Endothelial cell of umbilical vein (primary cell): ENCODE results near the gene GOLGA8J. TPM values are rescaled to one million over a fixed set of nuclear protein-coding genes. Genes with fewer than 3 reads are reported as not detected.

ENCODE experiments used
- BruUV-seq: library from RNA; stranded (reverse); fragments of 400-500 nt; replicated peaks from 2 replicates; lab custom pipeline; 2021; lab: Mats Ljungman, UMichigan
- CTCF ChIA-PET: fragments of 300-600, 350-600 bp; sonication (Branson Sonifier 250); formaldehyde crosslinking; loops from one replicate; lab custom pipeline; 2021; ENCODE audit warnings: antibody characterized with exemption, inconsistent platforms; lab: Charles Lee
- POLR2A ChIA-PET: fragments of 300-600, 350-600 bp; sonication (Branson Sonifier 250); formaldehyde crosslinking; loops from one replicate; lab custom pipeline; 2021; ENCODE audit warnings: antibody characterized with exemption, inconsistent platforms; lab: Charles Lee
- DNase-seq: peaks from one replicate; pipeline ENCODE4 v3.0.0-alpha.2; 2011; ENCODE audit warnings: low read depth, low spot score
- FAIRE-seq: peaks from 2 replicates; lab custom pipeline; 2011; peaks lifted over from hg19 to GRCh38; lab: Jason Lieb, UNC
- H2AFZ ChIP-seq: 2 replicates; pipeline ENCODE4 v1.6.0; 2012; ENCODE audit warnings: low read depth, low read length, control low read depth, inconsistent platforms
- H3K27ac ChIP-seq: 2 replicates; pipeline ENCODE4 v1.5.1; 2011; ENCODE audit warnings: low read depth, mild to moderate bottlenecking, control low read depth, low read length, moderate library complexity; ENCODE audit not compliant: insufficient read depth
- H3K27me3 ChIP-seq, 2 experiments: 2 replicates each; pipeline versions ENCODE4 v1.6.0 to v1.6.1; 2011; ENCODE audit warnings: low read length in 2 of 2, mixed read lengths in 1 of 2; ENCODE audit not compliant: control insufficient read depth in 2 of 2, insufficient read depth in 2 of 2
- H3K36me3 ChIP-seq, 2 experiments: 2 replicates in 1 of 2; 3 replicates in 1 of 2; pipeline ENCODE4 v1.5.1; 2011; ENCODE audit warnings: low read length in 2 of 2, mild to moderate bottlenecking in 1 of 2, moderate library complexity in 1 of 2; ENCODE audit not compliant: control insufficient read depth in 2 of 2, insufficient read depth in 2 of 2; ENCODE audit errors: extremely low read depth in 1 of 2
- H3K4me1 ChIP-seq: 3 replicates; pipeline ENCODE4 v1.5.1; 2011; ENCODE audit warnings: mild to moderate bottlenecking, low read length; ENCODE audit not compliant: control insufficient read depth, insufficient read depth; ENCODE audit errors: extremely low read depth
- H3K4me2 ChIP-seq: 2 replicates; pipeline ENCODE4 v1.6.1; 2011; ENCODE audit warnings: low read length, control low read depth, mixed read lengths; ENCODE audit not compliant: insufficient read depth
- H3K4me3 ChIP-seq, 3 experiments: fragments of 200-600 bp in 1 of 3; sonication (generic), shearing (Covaris generic) in 1 of 3; replicated peaks in 1 of 3; 2 replicates each; pipeline ENCODE4 v1.5.1; 2011 to 2016; ENCODE audit warnings: control low read depth in 3 of 3, low read length in 3 of 3, mild to moderate bottlenecking in 2 of 3, inconsistent platforms in 1 of 3, low read depth in 1 of 3, moderate library complexity in 1 of 3; ENCODE audit not compliant: insufficient read depth in 1 of 3
- H3K79me2 ChIP-seq: 2 replicates; pipeline ENCODE4 v1.6.0; 2012; ENCODE audit warnings: low read length, inconsistent platforms; ENCODE audit not compliant: control insufficient read depth, insufficient read depth
- H3K9ac ChIP-seq: replicated peaks from 2 replicates; pipeline ENCODE3; 2011; ENCODE audit warnings: low read length, control low read depth; ENCODE audit not compliant: insufficient read depth; ENCODE audit errors: extremely low read depth
- H3K9me1 ChIP-seq: replicated peaks from 3 replicates; pipeline ENCODE4 v1.6.0; 2011; ENCODE audit warnings: mild to moderate bottlenecking, low read length; ENCODE audit not compliant: control insufficient read depth, insufficient read depth; ENCODE audit errors: extremely low read depth
- H3K9me3 ChIP-seq: replicated peaks from 2 replicates; pipeline ENCODE4 v1.5.1; 2012; ENCODE audit warnings: low read length, inconsistent platforms; ENCODE audit not compliant: control insufficient read depth, insufficient read depth
- H4K20me1 ChIP-seq: replicated peaks from 2 replicates; pipeline ENCODE3; 2011; ENCODE audit warnings: mild to moderate bottlenecking, low read length; ENCODE audit not compliant: control insufficient read depth, insufficient read depth; ENCODE audit errors: extremely low read depth
- CTCF ChIP-seq, 2 donors: IDR thresholded peaks; 1 replicate in 1 of 2; 2 replicates in 1 of 2; pipeline ENCODE4 v1.5.1; 2011; ENCODE audit warnings: low read length in 2 of 2, mild to moderate bottlenecking in 2 of 2, moderate library complexity in 2 of 2, control low read depth in 1 of 2, inconsistent platforms in 1 of 2, low read depth in 1 of 2; ENCODE audit not compliant: insufficient read depth in 1 of 2; ENCODE audit errors: extremely low read depth in 1 of 2
- EZH2 ChIP-seq: IDR thresholded peaks from 2 replicates; pipeline ENCODE4 v1.6.1; 2012; ENCODE audit warnings: borderline replicate concordance, low read depth, mild to moderate bottlenecking, moderate library complexity, low read length, inconsistent platforms; ENCODE audit not compliant: severe bottlenecking
- FOS ChIP-seq: IDR thresholded peaks from 2 replicates; pipeline ENCODE4 v1.6.1; 2011; ENCODE audit warnings: mild to moderate bottlenecking, low read length, moderate library complexity, borderline replicate concordance; ENCODE audit not compliant: insufficient read depth
- GATA2 ChIP-seq: IDR thresholded peaks from 2 replicates; pipeline ENCODE4 v1.7.0; 2011; ENCODE audit warnings: low read depth, mild to moderate bottlenecking, moderate library complexity, mixed read lengths, low read length; ENCODE audit not compliant: insufficient read length, insufficient read depth
- JUN ChIP-seq: IDR thresholded peaks from 2 replicates; pipeline ENCODE4 v1.6.1; 2011; ENCODE audit warnings: borderline replicate concordance, low read depth; ENCODE audit not compliant: insufficient read length, insufficient read depth
- MAX ChIP-seq: IDR thresholded peaks from 2 replicates; pipeline ENCODE4 v1.6.1; 2011; ENCODE audit not compliant: insufficient read depth, insufficient read length
- MYC ChIP-seq: IDR thresholded peaks from one replicate; pipeline ENCODE4 v1.6.1; 2011; ENCODE audit warnings: mild to moderate bottlenecking, low read depth, low read length
- POLR2A ChIP-seq: IDR thresholded peaks from 2 replicates; pipeline ENCODE4 v1.6.1; 2012; ENCODE audit warnings: low read depth, mild to moderate bottlenecking, control low read depth, low read length
- POLR2AphosphoS5 ChIP-seq: IDR thresholded peaks from 2 replicates; pipeline ENCODE4 v1.6.1; 2012; ENCODE audit warnings: low read depth, mild to moderate bottlenecking, control low read depth, low read length, moderate library complexity; ENCODE audit not compliant: insufficient read depth
- dilution Hi-C: fragments of 300-500 bp; cut with MboI; formaldehyde crosslinking; loops from one replicate; pipeline ENCODE4 v1.15.0; 2019; ENCODE audit warnings: low sequenced_read_pairs; ENCODE audit not compliant: extremely low pct_ligation_motif_present
- intact Hi-C: fragments of 100-400 bp; cut with micrococcal nuclease; formaldehyde crosslinking; loops from one replicate; pipeline ENCODE4 v1.10.0; 2022
- polyA plus RNA-seq, 4 experiments: library from polyadenylated mRNA; depleted of rRNA in 3 of 4; stranded (reverse) in 3 of 4; unstranded in 1 of 4; fragments of >200 nt; gene quantifications; 2 replicates each; pipeline versions ENCODE4 v1.2.1 to v1.2.3, GENCODE V29; 2011 to 2012; ENCODE audit warnings: missing spikeins in 1 of 4
- total RNA-seq: library from RNA; stranded (reverse); gene quantifications from 2 replicates; pipeline ENCODE4 v1.2.3, GENCODE V29; 2021

The GOLGA8J gene
- total and polyA plus RNA-seq, 2 donors (not counting 3 experiments of a cell fraction or from before 2014, with no cell fraction given), result not detected

- H4K20me1 ChIP-seq, result no peaks in the 10 kb centered on the region
- H3K4me3 ChIP-seq, result no peak overlapping the region
- TF ChIP-seq GATA2 (no peak), POLR2A (no peak), FOS (no peak), CTCF (IDR thresholded peaks at IDR 0.05; ENCODE audit: extremely low read depth in 1 of 2, insufficient read depth in 1 of 2, low read depth in 1 of 2, low read length in 2 of 2) (no peak), POLR2AphosphoS5 (no peak), JUN (no peak), MAX (no peak), EZH2 (no peak), MYC (no peak)
- no peak overlapping the region for H3K9ac ChIP-seq
- intact Hi-C loops, result no loop called here
- no peaks in the 10 kb centered on the region for H3K79me2 ChIP-seq
- FAIRE-seq, result no peak
- CTCF ChIA-PET, result interaction anchor here (2.0 kb wide), 1 partner anchor 320 kb away, joined by 9 read pairs; no protein-coding TSS in a partner anchor
- POLR2A ChIA-PET, result no interaction called here
- H3K4me2 ChIP-seq, result no peak overlapping the region
- no peaks in the 10 kb centered on the region for H3K9me1 ChIP-seq
- H2AFZ ChIP-seq, result no peak overlapping the region
- peaks cover 0 to 2% of the 10 kb centered on the region in 2 experiments for H3K27me3 ChIP-seq
- H3K9me3 ChIP-seq, result no peaks in the 10 kb centered on the region
- no peak overlapping the region for H3K27ac ChIP-seq
- no peak for DNase-seq
- no peaks in the 10 kb centered on the region for H3K36me3 ChIP-seq
- BruUV-seq, result no TSS peak
- dilution Hi-C loops, result no loop called here
- H3K4me1 ChIP-seq, result no peaks in the 10 kb centered on the region
These were observed 14.4 kb upstream of the GOLGA8J start for GRCh38 chr15:30068326-30068725.
